ENCODE measurements around the gene TUBGCP2.

The TUBGCP2 gene

DNA sequence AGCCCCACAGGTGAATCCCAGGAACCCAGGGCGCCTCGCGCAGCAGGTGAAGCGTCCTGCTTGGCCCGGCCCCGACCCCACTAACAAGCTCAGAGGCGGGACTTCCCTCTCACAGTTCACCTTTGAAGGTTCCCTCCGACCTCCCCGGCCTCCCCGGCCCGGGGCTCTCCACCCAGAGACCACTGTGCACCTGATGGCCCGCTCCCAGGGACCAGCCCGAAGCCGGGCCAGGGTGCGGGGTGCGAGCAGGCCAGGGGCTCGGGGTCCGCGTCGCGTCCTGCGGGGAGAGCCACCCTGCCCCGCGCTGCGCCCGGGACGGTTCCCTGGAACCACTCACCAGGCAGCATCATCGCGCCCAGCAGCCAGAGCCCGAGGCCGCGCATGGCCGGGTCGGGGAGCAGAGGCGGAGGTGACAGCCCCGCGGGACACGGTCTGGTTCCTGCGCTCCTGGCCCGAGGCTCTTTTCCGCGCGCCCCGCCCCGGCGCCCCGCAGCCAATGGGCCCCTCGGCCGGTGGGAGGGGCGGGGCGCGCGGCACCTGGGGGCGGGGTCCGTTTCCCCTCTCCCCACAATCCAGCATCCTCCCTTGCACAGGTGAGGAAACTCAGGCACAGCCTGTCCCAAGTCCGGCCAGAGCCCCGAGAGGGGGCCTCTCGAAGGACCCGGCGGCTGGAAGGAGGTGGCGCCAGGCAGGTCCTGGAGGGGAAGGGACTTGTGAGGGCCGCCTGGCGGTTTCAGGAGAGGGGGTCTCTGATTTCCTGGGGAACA, 32.1 kb downstream of the TUBGCP2 start, which contains the start of gene ADAM8:
Gene ADAM8, minus strand, starts transcription at position 434 of the 767 bp plus-strand sequence. Its CDS starts 51 bp downstream, at position 383.
- in situ Hi-C loops (cut with MboI; ENCODE audit: low sequenced_read_pairs, unreplicated experiment): no loop called here

DNA sequence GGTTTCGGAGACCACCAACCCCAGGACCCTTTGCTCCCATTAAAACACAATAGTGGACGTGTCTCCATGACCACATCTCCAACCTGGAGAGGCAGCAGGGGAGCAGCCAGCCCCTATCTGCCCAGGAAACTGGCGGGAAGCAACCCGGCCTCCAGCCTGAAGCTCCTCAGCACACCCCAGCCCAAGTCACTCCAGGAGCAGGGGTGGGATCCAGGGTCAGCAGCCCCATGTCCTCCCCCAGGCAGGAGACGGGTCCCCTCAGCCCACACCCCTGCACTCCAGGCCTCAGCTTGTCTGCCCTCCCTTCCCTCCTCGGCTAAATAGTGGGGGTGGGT, 32.6 kb downstream of the TUBGCP2 start:
- TF ChIP-seq, protein P1, sequence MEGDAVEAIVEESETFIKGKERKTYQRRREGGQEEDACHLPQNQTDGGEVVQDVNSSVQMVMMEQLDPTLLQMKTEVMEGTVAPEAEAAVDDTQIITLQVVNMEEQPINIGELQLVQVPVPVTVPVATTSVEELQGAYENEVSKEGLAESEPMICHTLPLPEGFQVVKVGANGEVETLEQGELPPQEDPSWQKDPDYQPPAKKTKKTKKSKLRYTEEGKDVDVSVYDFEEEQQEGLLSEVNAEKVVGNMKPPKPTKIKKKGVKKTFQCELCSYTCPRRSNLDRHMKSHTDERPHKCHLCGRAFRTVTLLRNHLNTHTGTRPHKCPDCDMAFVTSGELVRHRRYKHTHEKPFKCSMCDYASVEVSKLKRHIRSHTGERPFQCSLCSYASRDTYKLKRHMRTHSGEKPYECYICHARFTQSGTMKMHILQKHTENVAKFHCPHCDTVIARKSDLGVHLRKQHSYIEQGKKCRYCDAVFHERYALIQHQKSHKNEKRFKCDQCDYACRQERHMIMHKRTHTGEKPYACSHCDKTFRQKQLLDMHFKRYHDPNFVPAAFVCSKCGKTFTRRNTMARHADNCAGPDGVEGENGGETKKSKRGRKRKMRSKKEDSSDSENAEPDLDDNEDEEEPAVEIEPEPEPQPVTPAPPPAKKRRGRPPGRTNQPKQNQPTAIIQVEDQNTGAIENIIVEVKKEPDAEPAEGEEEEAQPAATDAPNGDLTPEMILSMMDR (IDR thresholded peaks at IDR 0.05; ENCODE audit: borderline replicate concordance, control extremely low read depth, extremely low read depth, insufficient read depth, missing control alignments): no peak
- in situ Hi-C loops (cut with MboI; ENCODE audit: low sequenced_read_pairs, unreplicated experiment): no loop called here
- DNase-seq (ENCODE audit: low spot score): no peak

More for the DNA sequence above, 32.1 kb downstream of the TUBGCP2 start, which contains the start of gene ADAM8:
- TF ChIP-seq, protein P1 (IDR thresholded peaks at IDR 0.05; ENCODE audit: borderline replicate concordance, control extremely low read depth, extremely low read depth, insufficient read depth, missing control alignments): no peak
- peak; percentile 94 for DNase-seq (ENCODE audit: low spot score)

DNA sequence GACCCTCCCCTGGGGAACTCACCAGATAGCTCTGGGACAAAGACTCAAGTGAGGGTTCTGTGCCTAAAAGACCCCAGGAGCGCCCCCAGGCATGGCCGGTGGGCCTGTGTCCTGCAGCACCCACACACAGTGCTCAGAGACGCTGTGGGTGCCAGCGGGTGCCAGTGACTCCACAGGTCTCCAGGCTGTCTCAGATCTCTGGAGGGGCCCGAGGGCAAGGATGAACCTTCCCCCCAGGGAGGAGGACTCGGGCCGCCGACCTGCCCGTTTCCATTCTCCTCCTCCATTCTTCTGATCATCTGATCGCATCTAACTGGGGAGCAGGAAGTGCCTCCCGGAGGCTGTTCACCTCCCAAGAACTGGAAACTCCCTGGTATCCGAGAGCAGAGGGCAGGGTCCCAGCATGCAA, 33.0 kb downstream of the TUBGCP2 start:
- peak; percentile 72 for DNase-seq (ENCODE audit: low spot score)
- TF ChIP-seq, protein P1 (IDR thresholded peaks at IDR 0.05; ENCODE audit: borderline replicate concordance, control extremely low read depth, extremely low read depth, insufficient read depth, missing control alignments): peak; percentile 20
- in situ Hi-C loops (cut with MboI; ENCODE audit: low sequenced_read_pairs, unreplicated experiment): no loop called here

GRCh38 chr10:133274751-133275683, 33.7 kb downstream of the TUBGCP2 start:
- in situ Hi-C loops (cut with MboI; ENCODE audit: low sequenced_read_pairs, unreplicated experiment): no loop called here

DNA sequence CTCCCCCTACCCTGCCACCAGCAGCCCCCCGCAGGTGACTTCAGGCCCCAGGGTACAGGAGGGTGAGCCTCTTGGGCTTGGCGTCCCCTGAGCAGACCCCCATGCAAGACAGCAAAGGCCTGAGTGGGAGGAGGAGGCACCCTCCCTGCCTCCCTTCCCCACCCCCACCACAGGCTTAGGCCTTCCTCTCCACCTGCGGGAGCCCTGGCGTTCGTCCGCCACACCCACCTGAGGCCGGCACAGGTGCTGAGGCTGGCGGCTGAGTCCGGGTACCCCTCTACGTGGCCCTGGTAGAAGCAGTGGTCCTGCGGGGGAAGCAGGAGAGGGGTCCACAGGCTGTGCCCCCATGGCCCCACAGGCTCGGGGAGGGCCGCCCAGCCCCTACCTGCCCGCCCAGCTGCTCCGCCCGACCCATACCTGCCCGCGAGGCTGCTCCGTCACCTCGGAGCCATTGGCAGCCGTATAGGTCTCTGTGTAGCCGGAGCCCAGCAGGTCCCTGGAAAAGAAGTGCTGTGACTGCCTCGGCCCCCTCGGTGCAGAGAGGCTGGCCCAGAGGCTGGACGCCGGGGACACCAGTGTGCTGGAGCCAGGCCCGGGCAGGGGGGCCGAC, 35.0 kb downstream of the TUBGCP2 start:
- in situ Hi-C loops (cut with MboI; ENCODE audit: low sequenced_read_pairs, unreplicated experiment): no loop called here
- no peak for DNase-seq (ENCODE audit: low spot score)
- TF ChIP-seq, protein P1 (IDR thresholded peaks at IDR 0.05; ENCODE audit: borderline replicate concordance, control extremely low read depth, extremely low read depth, insufficient read depth, missing control alignments): no peak

More at GRCh38 chr10:133274751-133275683, 33.7 kb downstream of the TUBGCP2 start:
- TF ChIP-seq, protein P1 (IDR thresholded peaks at IDR 0.05; ENCODE audit: borderline replicate concordance, control extremely low read depth, extremely low read depth, insufficient read depth, missing control alignments): no peak
- DNase-seq (ENCODE audit: low spot score): peak; percentile 90

DNA sequence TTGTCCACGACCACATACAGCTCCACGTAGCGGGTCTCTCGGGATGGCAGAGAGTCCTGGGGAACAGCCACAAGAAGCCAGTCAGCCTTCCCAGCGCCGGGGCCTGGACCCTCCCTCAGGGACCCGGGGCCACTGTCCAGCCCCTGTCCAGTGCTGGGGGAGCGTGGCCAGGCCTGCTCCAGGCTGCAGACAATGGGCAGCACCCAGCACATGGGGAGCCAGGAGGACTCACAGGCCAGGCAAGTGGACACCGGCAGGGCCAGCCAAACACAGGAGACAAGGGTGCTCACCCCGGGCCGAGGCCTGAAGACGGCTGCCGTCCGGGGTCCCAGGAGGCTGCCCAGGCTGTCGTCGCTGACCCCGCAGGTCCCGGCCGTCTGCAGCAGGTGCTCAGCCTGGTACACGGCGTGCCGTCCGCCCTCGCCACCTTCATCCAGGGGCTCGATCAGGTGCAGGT, 35.7 kb downstream of the TUBGCP2 start:
- in situ Hi-C loops (cut with MboI; ENCODE audit: low sequenced_read_pairs, unreplicated experiment): no loop called here
- TF ChIP-seq, protein P1 (IDR thresholded peaks at IDR 0.05; ENCODE audit: borderline replicate concordance, control extremely low read depth, extremely low read depth, insufficient read depth, missing control alignments): no peak
- DNase-seq (ENCODE audit: low spot score): no peak

Data from GM13976 (cell line).